CD4-positive, alpha-beta T cell treated with Interleukin-17A for 4 hours (primary cell): ENCODE data around the gene PTPRC.
"Not testable (repeated sequence)": the region's sequence is repeated elsewhere in the genome, so short reads cannot be mapped to it uniquely, and the experiment has no call there.

Experiments used
- DNase-seq: peaks from one replicate; pipeline ENCODE4 v3.0.0-alpha.2; 2020; ENCODE audit warnings: mixed read lengths

PTPRC gene

GRCh38 chr1:198638894-198639635, at the start of gene PTPRC:
Gene PTPRC, plus strand, starts transcription at chr1:198639040. Its CDS starts 229 bp downstream, at chr1:198639269.
- peak; percentile 29 for DNase-seq

GRCh38 chr1:198590454-198590853, 48.4 kb upstream of the PTPRC start:
- DNase-seq: no peak

- DNase-seq: no peak
Observed at GRCh38 chr1:198595765-198596164, 43.1 kb upstream of the PTPRC start.

- DNase-seq: peak; percentile 44
Observed at GRCh38 chr1:198597690-198598430, 41.0 kb upstream of the PTPRC start.

GRCh38 chr1:198598796-198599321, 40.0 kb upstream of the PTPRC start:
- DNase-seq: no peak

- no peak for DNase-seq
Observed at GRCh38 chr1:198599749-198600148, 39.1 kb upstream of the PTPRC start.

GRCh38 chr1:198600906-198601305, 37.9 kb upstream of the PTPRC start:
- DNase-seq: no peak

- not testable (repeated sequence) for DNase-seq
Observed at GRCh38 chr1:198601310-198601709, 37.5 kb upstream of the PTPRC start.

GRCh38 chr1:198601936-198602889, 36.6 kb upstream of the PTPRC start:
- DNase-seq: no peak

- DNase-seq: no peak
Observed at GRCh38 chr1:198604975-198605374, 33.9 kb upstream of the PTPRC start.

- DNase-seq: peak; percentile 49
Observed at GRCh38 chr1:198605406-198605805, 33.4 kb upstream of the PTPRC start.

GRCh38 chr1:198606020-198606438, 32.8 kb upstream of the PTPRC start:
- no peak for DNase-seq

- no peak for DNase-seq
Observed at GRCh38 chr1:198607714-198608113, 31.1 kb upstream of the PTPRC start.

- DNase-seq: no peak
Observed at GRCh38 chr1:198610362-198610761, 28.5 kb upstream of the PTPRC start.

GRCh38 chr1:198611219-198611618, 27.6 kb upstream of the PTPRC start:
- no peak for DNase-seq

GRCh38 chr1:198612471-198613260, 26.2 kb upstream of the PTPRC start:
- DNase-seq: no peak

- DNase-seq: no peak
Observed at GRCh38 chr1:198617406-198617805, 21.4 kb upstream of the PTPRC start.

GRCh38 chr1:198619375-198620140, 19.3 kb upstream of the PTPRC start:
- DNase-seq: peak; percentile 36

- DNase-seq: no peak
Observed at GRCh38 chr1:198620218-198620617, 18.6 kb upstream of the PTPRC start.

GRCh38 chr1:198620951-198621824, 17.7 kb upstream of the PTPRC start:
- peak; percentile 70 for DNase-seq
